ENCODE measurements around the gene MKNK1. TPM values are rescaled to one million over a fixed set of nuclear protein-coding genes. Genes with fewer than 3 reads are reported as not detected.
A peak's percentile ranks its signal among the peaks of the same experiment; 100 is the strongest.

The MKNK1 gene
- total and polyA plus RNA-seq, 2 of the 4 experiments (the other 2 are of a cell fraction), result 14.3 to 35.2 TPM

DNA sequence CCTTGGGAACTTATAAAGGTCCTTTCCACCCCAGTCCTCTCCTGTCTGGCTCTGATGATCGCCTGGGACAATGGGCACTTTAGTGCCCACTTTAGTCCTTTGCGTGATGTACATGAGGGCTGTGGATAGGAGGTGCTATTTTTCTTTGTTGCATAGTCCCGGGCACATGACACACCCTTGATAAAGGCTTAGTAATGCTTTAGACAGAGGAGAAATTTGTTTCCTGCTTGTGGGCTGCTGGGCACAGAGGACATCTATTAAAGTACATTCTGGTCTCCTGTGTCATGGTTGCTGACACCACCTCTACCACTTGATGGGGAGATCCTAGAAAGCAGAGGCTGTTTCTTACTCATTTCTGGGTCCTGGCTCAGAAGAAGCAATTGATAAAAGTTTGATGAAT, 47.2 kb downstream of the MKNK1 start:
- BruUV-seq (replicated peaks), result no TSS peak
- Histone ChIP-seq H3K9me1 (ENCODE audit: insufficient read depth, low read length) (no peaks in the 10 kb centered on the region; the same call in 1 of the 2 replicates), H2AK5ac (ENCODE audit: low read depth, low read length) (no peak overlapping the region), H3K56ac (ENCODE audit: extremely low read depth, insufficient read depth, low read length) (no peak overlapping the region), H4K8ac (ENCODE audit: low read depth in 2 of 2, low read length in 2 of 2) (no peak overlapping the region), H3K23ac (ENCODE audit: low read depth, low read length) (no peak overlapping the region), H3K14ac (replicated peaks; ENCODE audit: low read depth, low read length) (no peak overlapping the region), H4K91ac (ENCODE audit: insufficient read depth, low read depth, low read length) (no peak overlapping the region), H3K9me3 (ENCODE audit: control insufficient read depth, insufficient read depth, low read length) (no peaks in the 10 kb centered on the region), H2BK5ac (ENCODE audit: low read depth, low read length, poor library complexity, severe bottlenecking) (no peak overlapping the region), H4K5ac (ENCODE audit: low read depth, low read length) (no peak overlapping the region), H3K4me3 (ENCODE audit: insufficient read depth, low read depth, low read length) (no peak overlapping the region), H3K27me3 (ENCODE audit: control insufficient read depth, insufficient read depth, low read length) (peaks cover 7% of the 10 kb centered on the region), H3K79me1 (ENCODE audit: low read depth in 1 of 2, low read length in 2 of 2) (no peaks in the 10 kb centered on the region), H4K20me1 (ENCODE audit: insufficient read depth, low read length) (no peaks in the 10 kb centered on the region), H3K18ac (ENCODE audit: low read depth, low read length) (no peak overlapping the region), H2AK9ac (replicated peaks; ENCODE audit: low read depth, low read length, poor library complexity) (no peak overlapping the region), H3K36me3 (ENCODE audit: control insufficient read depth, insufficient read depth, low read length) (peaks cover 22% of the 10 kb centered on the region), H3K4me2 (ENCODE audit: low read depth, low read length) (no peak overlapping the region), H2BK120ac (ENCODE audit: low read depth, low read length) (no peak overlapping the region), H3K4ac (ENCODE audit: low read depth, low read length) (no peak overlapping the region), H2BK15ac (ENCODE audit: low read depth, low read length) (no peak overlapping the region), H2BK20ac (ENCODE audit: low read depth, low read length) (no peak overlapping the region), H3K27ac (ENCODE audit: insufficient read depth, low read length) (no peak overlapping the region), H2AFZ (replicated peaks; ENCODE audit: low read length, poor library complexity) (peak overlapping the region; percentile 32), H3K4me1 (ENCODE audit: control insufficient read depth, insufficient read depth, low read length) (no peaks in the 10 kb centered on the region), H3K9ac (ENCODE audit: low read depth, low read length) (no peak overlapping the region)
- WGBS, 2 experiments (ENCODE audit: extremely low coverage in 2 of 2, insufficient read length in 1 of 2), result no CpG with 5 or more reads among the region's 3 CpGs
- CTCF ChIA-PET, result no interaction called here
- ATAC-seq (ENCODE audit: low read depth) (peak; percentile 43), DNase-seq (peak; percentile 56)
- intact Hi-C loops (cut with micrococcal nuclease) (no loop called here), dilution Hi-C loops (cut with HindIII; ENCODE audit: low sequenced_read_pairs, unreplicated experiment) (no loop called here), in situ Hi-C loops (cut with MboI; ENCODE audit: low sequenced_read_pairs) (no loop called here)
- TF ChIP-seq USF2 (IDR thresholded peaks at IDR 0.05; ENCODE audit: low read depth, low read length), result peak; percentile 36; the same call in 1 of the 2 replicates
- TF ChIP-seq, protein P1, sequence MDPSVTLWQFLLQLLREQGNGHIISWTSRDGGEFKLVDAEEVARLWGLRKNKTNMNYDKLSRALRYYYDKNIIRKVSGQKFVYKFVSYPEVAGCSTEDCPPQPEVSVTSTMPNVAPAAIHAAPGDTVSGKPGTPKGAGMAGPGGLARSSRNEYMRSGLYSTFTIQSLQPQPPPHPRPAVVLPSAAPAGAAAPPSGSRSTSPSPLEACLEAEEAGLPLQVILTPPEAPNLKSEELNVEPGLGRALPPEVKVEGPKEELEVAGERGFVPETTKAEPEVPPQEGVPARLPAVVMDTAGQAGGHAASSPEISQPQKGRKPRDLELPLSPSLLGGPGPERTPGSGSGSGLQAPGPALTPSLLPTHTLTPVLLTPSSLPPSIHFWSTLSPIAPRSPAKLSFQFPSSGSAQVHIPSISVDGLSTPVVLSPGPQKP (IDR thresholded peaks at IDR 0.05; ENCODE audit: borderline replicate concordance, low read depth, low read length), result no peak
- no peak for TF ChIP-seq POLR2A (IDR thresholded peaks at IDR 0.05; ENCODE audit: low read depth, low read length)
- no peak for TF ChIP-seq FOS (IDR thresholded peaks at IDR 0.05; ENCODE audit: low read depth, low read length)
- no peak for TF ChIP-seq RAD21 (IDR thresholded peaks at IDR 0.05; ENCODE audit: low read length)
- TF ChIP-seq BHLHE40 (IDR thresholded peaks at IDR 0.05; ENCODE audit: low read depth, low read length), result no peak; the same call in 1 of the 2 replicates
- POLR2A ChIA-PET (ENCODE audit: unreplicated experiment), result no interaction called here

Data from IMR-90 (cell line).